Cortex of kidney (tissue), 1 donor: ENCODE data around the gene NEK4.

ENCODE experiments used
- DNase-seq: peaks from one replicate; lab custom pipeline; 2025; lab: John Stamatoyannopoulos, UW

Gene NEK4

GRCh38 chr3:52663098-52663497, 107.6 kb downstream of the NEK4 start:
- no peak for DNase-seq

DNA sequence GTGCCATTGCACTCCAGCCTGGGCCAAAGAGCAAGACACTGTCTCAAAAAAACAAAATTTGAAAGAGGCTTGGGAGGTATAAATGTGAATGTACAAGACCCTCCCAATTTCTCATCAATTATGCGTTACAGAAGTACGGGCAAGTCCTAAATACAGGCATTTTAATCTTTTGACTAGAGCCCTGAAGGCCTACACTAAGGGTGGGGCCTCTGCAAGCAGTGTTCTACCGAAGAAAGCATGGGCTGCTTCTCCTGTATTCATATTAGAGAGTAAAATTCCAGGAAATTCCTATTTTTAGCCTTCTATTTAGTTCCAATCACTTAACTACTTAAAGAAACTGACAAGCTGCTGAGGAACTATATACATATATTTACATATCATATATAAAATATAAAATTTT, 110.7 kb downstream of the NEK4 start:
- DNase-seq, result no peak
